Measurements from ENCODE around the gene CNNM2. TPM values are rescaled to one million over a fixed set of nuclear protein-coding genes. Genes with fewer than 3 reads are reported as not detected.

CNNM2 gene
- total RNA-seq, 1 experiment from 2014 or later: 23.1 TPM

GRCh38 chr10:103111031-103111917 is 193.2 kb downstream of the CNNM2 start:
- peaks cover 6 to 9% of the 10 kb centered on the region in 2 experiments; a peak in 3 of 4 replicates for H3K4me1 ChIP-seq (ENCODE audit: control insufficient read depth in 1 of 2, insufficient read depth in 2 of 2, low read length in 2 of 2)
- H3K9ac ChIP-seq (ENCODE audit: low read length): no peak overlapping the region
- intact Hi-C loops (cut with micrococcal nuclease): no loop called here

More at GRCh38 chr10:103111031-103111917, 193.2 kb downstream of the CNNM2 start:
- H3K36me3 ChIP-seq (ENCODE audit: control insufficient read depth in 1 of 2, insufficient read depth in 2 of 2, low read length in 2 of 2): no peaks in the 10 kb centered on the region
- peaks cover 33% of the 10 kb centered on the region for H3K79me2 ChIP-seq (ENCODE audit: insufficient read depth, low read length)
- no peak overlapping the region for H3K4me3 ChIP-seq (replicated peaks in 1 of 2; ENCODE audit: low read depth in 1 of 2, low read length in 2 of 2)
- no peaks in the 10 kb centered on the region for H3K9me3 ChIP-seq (ENCODE audit: control insufficient read depth in 1 of 2, insufficient read depth in 1 of 2, low read depth in 1 of 2, low read length in 2 of 2)
- no peak overlapping the region for H3K27ac ChIP-seq (ENCODE audit: low read depth, low read length)
- H2AFZ ChIP-seq (ENCODE audit: low read depth, low read length, poor library complexity, severe bottlenecking): no peak overlapping the region
- ChIA-PET CTCF (interaction anchor here (1.1 kb wide), 1 partner anchor 133 kb away, joined by 4 read pairs; no protein-coding TSS in a partner anchor), POLR2A (no interaction called here), RAD21 (ENCODE audit: low non-redundant PET in 1 of 2, low total read pairs in 2 of 2, uncharacterized antibody in 2 of 2, unreplicated experiment in 2 of 2) (no interaction called here)
- H4K20me1 ChIP-seq (ENCODE audit: insufficient read depth): no peaks in the 10 kb centered on the region
- H3K27me3 ChIP-seq (ENCODE audit: insufficient read depth, low read length): no peaks in the 10 kb centered on the region
- no TSS peak for BruUV-seq (replicated peaks)
- no peak for ATAC-seq
- H3K4me2 ChIP-seq (ENCODE audit: low read length): no peak overlapping the region
- TF ChIP-seq RAD21 (IDR thresholded peaks at IDR 0.05; ENCODE audit: low read depth) (no peak), YY1 (IDR thresholded peaks at IDR 0.05; ENCODE audit: extremely low read depth, insufficient replicate concordance, low read depth, low read length) (no peak), EZH2phosphoT487 (IDR thresholded peaks at IDR 0.05; ENCODE audit: borderline replicate concordance) (no peak), TCF7L2 (IDR thresholded peaks at IDR 0.05; ENCODE audit: borderline replicate concordance, extremely low read depth, insufficient read depth, insufficient read length) (no peak), EGR1 (IDR thresholded peaks at IDR 0.05; ENCODE audit: low read depth) (no peak), SP1 (IDR thresholded peaks at IDR 0.05; ENCODE audit: low read depth) (no peak), MAX (IDR thresholded peaks at IDR 0.05) (no peak), EZH2 (IDR thresholded peaks at IDR 0.05) (no peak), POLR2AphosphoS5 (IDR thresholded peaks at IDR 0.05; ENCODE audit: low read depth, low read length) (no peak), SRF (IDR thresholded peaks at IDR 0.05; ENCODE audit: low read depth) (no peak), ZFX (IDR thresholded peaks at IDR 0.05) (no peak)
- no peaks in the 10 kb centered on the region for H3K9me2 ChIP-seq (ENCODE audit: insufficient read depth)
- no peak for DNase-seq (ENCODE audit: low read depth, low spot score)
